A549 (cell line): ENCODE results near the gene DNAH1. TPM values are rescaled to one million over a fixed set of nuclear protein-coding genes. Genes with fewer than 3 reads are reported as not detected.

Experiments
- ATAC-seq, 2 experiments: fragments of 200-7000 bp in 1 of 2; fragments of >200 bp in 1 of 2; cut with Nextera tagmentation in 1 of 2; cut with Tn5 transposase in 1 of 2; 3 replicates each; pipeline versions ENCODE4 v1.8.0 to v1.9.1; 2018 to 2020; ENCODE audit warnings: mild to moderate bottlenecking in 1 of 2, moderate library complexity in 1 of 2
- CTCF ChIA-PET: fragments of 300-600 bp; sonication (Branson Sonifier 250); formaldehyde crosslinking; extraction: SDS; loops from one replicate; lab custom pipeline; 2021; ENCODE audit warnings: antibody characterized with exemption, inconsistent platforms; lab: Yijun Ruan, JAX
- POLR2A ChIA-PET: fragments of 350-600 bp; formaldehyde crosslinking; extraction: SDS; loops from one replicate; lab custom pipeline; 2021; ENCODE audit warnings: antibody characterized with exemption, inconsistent platforms; lab: Yijun Ruan, JAX
- DNase-seq, 2 experiments: peaks; one replicate each; pipeline versions ENCODE4 v3.0.0 to v3.0.0-alpha.2; 2011 to 2016; ENCODE audit warnings: low read depth in 1 of 2, low spot score in 1 of 2
- FAIRE-seq: peaks from 2 replicates; lab custom pipeline; 2011; peaks lifted over from hg19 to GRCh38; lab: Jason Lieb, UNC
- H3K27ac ChIP-seq, 2 experiments: fragments of >200 bp; sonication (Bioruptor Twin); formaldehyde crosslinking; 3 replicates each; pipeline ENCODE4 v1.5.1; 2016 to 2017
- H3K4me1 ChIP-seq: fragments of >200 bp; sonication (Bioruptor Twin); formaldehyde crosslinking; 3 replicates; pipeline ENCODE4 v1.6.1; 2016
- H3K4me2 ChIP-seq: fragments of >200 bp; sonication (Bioruptor Twin); formaldehyde crosslinking; 3 replicates; pipeline ENCODE4 v1.6.1; 2016
- H3K4me3 ChIP-seq: fragments of >200 bp; sonication (Bioruptor Twin); formaldehyde crosslinking; 3 replicates; pipeline ENCODE4 v1.5.1; 2016
- H3K9me3 ChIP-seq: fragments of >200 bp; sonication (Bioruptor Twin); formaldehyde crosslinking; 3 replicates; pipeline ENCODE4 v1.6.1; 2016
- CBX8 ChIP-seq: fragments of 200-600 bp; sonication (generic); IDR thresholded peaks from 2 replicates; pipeline ENCODE4 v1.6.1; 2016
- CHD2 ChIP-seq: fragments of 150-350 bp; IDR thresholded peaks from 2 replicates; pipeline ENCODE4 v1.6.1; 2014; ENCODE audit warnings: low read length; ENCODE audit not compliant: partially characterized antibody
- FOSL2 ChIP-seq, 2 experiments: fragments of 450-650 bp in 1 of 2; fragments of >200 bp in 1 of 2; sonication (Bioruptor Twin) in 1 of 2; formaldehyde crosslinking; IDR thresholded peaks; 2 replicates each; pipeline versions ENCODE4 v1.5.0 to v1.6.1; 2016 to 2020; ENCODE audit warnings: mild to moderate bottlenecking in 1 of 2, moderate library complexity in 1 of 2
- HOXB13 ChIP-seq: fragments of 250-450 bp; sonication (Bioruptor Pico); IDR thresholded peaks from 2 replicates; pipeline ENCODE4 v1.5.0; 2020; ENCODE audit warnings: low read depth, mild to moderate bottlenecking, moderate library complexity
- MAZ ChIP-seq: fragments of 150-350 bp; IDR thresholded peaks from 2 replicates; pipeline ENCODE4 v1.6.1; 2014; ENCODE audit warnings: antibody characterized with exemption, low read depth, low read length, borderline replicate concordance
- NPAS2 ChIP-seq: fragments of 250-450 bp; sonication (Bioruptor Pico); IDR thresholded peaks from 2 replicates; pipeline ENCODE4 v1.8.0; 2022; ENCODE audit warnings: mild to moderate bottlenecking, moderate library complexity, borderline replicate concordance
- POLR2A ChIP-seq: IDR thresholded peaks from 2 replicates; pipeline ENCODE4 v1.6.1; 2012; ENCODE audit warnings: mild to moderate bottlenecking, low read length
- RARB ChIP-seq: fragments of 250-450 bp; sonication (Bioruptor Pico); IDR thresholded peaks from 2 replicates; pipeline ENCODE4 v1.8.0; 2021; ENCODE audit warnings: mild to moderate bottlenecking, moderate library complexity
- RCOR1 ChIP-seq: fragments of 150-350 bp; IDR thresholded peaks from 2 replicates; pipeline ENCODE4 v1.6.1; 2014; ENCODE audit warnings: antibody characterized with exemption, low read length, low read depth
- SREBF2 ChIP-seq: fragments of 450-650 bp; IDR thresholded peaks from 2 replicates; pipeline ENCODE4 v1.6.1; 2014; ENCODE audit warnings: mild to moderate bottlenecking, moderate library complexity
- ZNF302 ChIP-seq: fragments of 250-450 bp; sonication (Bioruptor Pico); IDR thresholded peaks from 2 replicates; pipeline ENCODE4 v1.9.0; 2021; ENCODE audit warnings: inconsistent platforms, mild to moderate bottlenecking, moderate library complexity
- ZSCAN20 ChIP-seq: fragments of 250-450 bp; sonication (Bioruptor Pico); IDR thresholded peaks from 2 replicates; pipeline ENCODE4 v1.8.0; 2022; ENCODE audit warnings: mild to moderate bottlenecking, moderate library complexity
- WGBS: methylation state at CpG from one replicate; pipeline ENCODE4 v1.1.6; 2017; ENCODE audit errors: missing lambda C conversion rate; 5-methylcytosine and 5-hydroxymethylcytosine counted together
- polyA plus RNA-seq, 4 experiments: library from polyadenylated mRNA; depleted of rRNA in 3 of 4; stranded (reverse); fragments of >200 nt; fragmentation: RNase III in 1 of 4; extraction: RNeasy Plus Mini Kit Qiagen cat#74134 plus additional on column Dnase treatment in 1 of 4; gene quantifications; 2 replicates in 3 of 4; 3 replicates in 1 of 4; pipeline ENCODE4 v1.2.3, GENCODE V29; 2011 to 2017
- TF ChIP-seq, protein P1 (sequence below): fragments of 150-350 bp; IDR thresholded peaks from 2 replicates; pipeline ENCODE4 v1.6.1; 2014; ENCODE audit warnings: low read depth, mild to moderate bottlenecking, low read length
- TF ChIP-seq, protein P2 (sequence below): fragments of >200 bp; sonication (Bioruptor Twin); formaldehyde crosslinking; IDR thresholded peaks from 3 replicates; pipeline ENCODE4 v1.5.1; 2016
- TF ChIP-seq, protein P3 (sequence below): IDR thresholded peaks from 2 replicates; pipeline ENCODE4 v1.6.1; 2012; ENCODE audit warnings: low read depth, borderline replicate concordance

DNAH1 gene
- polyA plus RNA-seq, 2 of the 4 experiments (the other 2 are of a cell fraction), result 0.65 to 1.6 TPM

DNA sequence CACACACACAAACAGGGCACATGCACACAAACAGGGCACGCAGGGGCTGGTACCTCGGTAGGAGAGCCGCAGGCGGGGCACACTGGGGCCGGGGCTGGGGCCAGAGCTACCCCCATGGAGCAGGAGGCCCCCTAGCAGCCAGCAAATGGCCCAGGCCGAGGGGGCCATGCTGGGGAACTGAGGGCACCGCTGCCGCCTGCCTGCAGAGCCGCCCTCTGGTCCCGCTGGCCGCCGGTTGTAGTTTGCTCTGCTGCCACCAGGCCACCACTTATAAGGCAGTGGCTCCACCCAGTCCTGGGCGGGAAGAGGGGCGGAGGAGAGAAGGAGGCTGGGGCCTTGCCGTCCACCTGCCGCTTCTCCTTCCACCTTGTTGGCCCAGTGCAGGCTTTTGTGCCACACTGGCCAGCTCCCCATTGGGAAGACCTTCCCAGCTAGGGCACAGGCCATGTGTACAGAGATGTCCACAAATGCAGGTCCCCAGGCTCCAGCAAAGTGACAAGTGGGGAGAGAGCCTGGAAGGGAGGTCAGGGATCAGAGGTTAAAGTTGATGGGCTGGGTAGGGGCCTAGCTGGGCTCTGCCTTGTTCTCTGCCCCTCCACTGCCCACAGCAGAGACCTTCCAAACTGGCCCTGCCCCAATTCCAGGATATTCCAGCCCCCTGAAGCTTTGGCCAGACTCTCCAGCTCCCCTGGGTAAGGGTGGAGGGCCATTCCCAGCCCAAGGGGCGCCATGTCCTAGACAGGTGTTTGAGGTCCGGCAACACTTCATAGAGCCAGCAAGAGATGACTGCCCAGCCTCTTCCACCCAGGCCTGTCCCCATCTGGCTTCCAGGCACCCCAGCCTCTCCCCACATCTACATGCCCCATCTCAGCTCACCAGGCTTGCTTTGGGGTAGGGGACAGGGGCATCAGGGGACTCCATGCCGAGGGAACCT, 129.0 kb downstream of the DNAH1 start, which contains the start of gene SEMA3G:
SEMA3G (minus strand) TSS at position 244 of the 934 bp plus-strand sequence; CDS start at position 168, 76 bp downstream.
- peak; percentile 79 to 93 for ATAC-seq
- CTCF ChIA-PET, result interaction anchor here (0.5 to 14.4 kb wide), 6 partner anchors 9 to 491 kb away, joined by 3 to 351 read pairs (median 4); no protein-coding TSS in a partner anchor
- Histone ChIP-seq H3K4me1 (peaks cover 6% of the 10 kb centered on the region), H3K4me2 (peak within 1 kb of the TSS; percentile 59), H3K27ac (peak within 1 kb of the TSS in 1 of 2 experiments; percentile 55; a peak in 2 of 6 replicates), H3K9me3 (no peaks in the 10 kb centered on the region), H3K4me3 (no peak within 1 kb of the TSS)
- TF ChIP-seq CBX8 (no peak), POLR2A (peak; percentile 44; the same call in 1 of the 2 replicates)
- TF ChIP-seq, protein P1, sequence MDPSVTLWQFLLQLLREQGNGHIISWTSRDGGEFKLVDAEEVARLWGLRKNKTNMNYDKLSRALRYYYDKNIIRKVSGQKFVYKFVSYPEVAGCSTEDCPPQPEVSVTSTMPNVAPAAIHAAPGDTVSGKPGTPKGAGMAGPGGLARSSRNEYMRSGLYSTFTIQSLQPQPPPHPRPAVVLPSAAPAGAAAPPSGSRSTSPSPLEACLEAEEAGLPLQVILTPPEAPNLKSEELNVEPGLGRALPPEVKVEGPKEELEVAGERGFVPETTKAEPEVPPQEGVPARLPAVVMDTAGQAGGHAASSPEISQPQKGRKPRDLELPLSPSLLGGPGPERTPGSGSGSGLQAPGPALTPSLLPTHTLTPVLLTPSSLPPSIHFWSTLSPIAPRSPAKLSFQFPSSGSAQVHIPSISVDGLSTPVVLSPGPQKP, result no peak
- POLR2A ChIA-PET, result no interaction called here
- DNase-seq, result peak; percentile 50 to 72
- 33% methylated on average over 12 of the region's 19 CpGs for WGBS
- FAIRE-seq, result no peak

DNA sequence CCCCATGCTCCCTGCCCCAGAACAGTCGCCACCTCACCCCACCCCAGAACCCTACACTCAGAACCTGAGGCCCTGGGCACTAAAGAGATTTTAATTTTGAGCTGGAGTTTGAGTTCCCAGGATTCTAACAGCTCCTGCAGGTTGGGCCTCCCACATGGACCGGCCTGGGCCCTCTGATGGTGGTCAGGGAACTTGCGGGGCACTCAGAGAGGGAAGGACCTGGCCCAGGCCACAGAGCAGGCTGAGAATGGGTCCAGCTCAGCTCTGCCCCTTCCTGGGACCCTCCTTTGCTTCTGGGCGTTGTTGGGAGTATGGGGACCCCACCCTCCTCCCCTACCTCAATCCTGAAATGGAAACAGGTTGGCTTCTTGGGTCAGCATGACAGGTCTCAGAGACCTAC, 129.9 kb downstream of the DNAH1 start:
- 44% methylated on average over 2 of the region's 4 CpGs for WGBS
- TF ChIP-seq CBX8, result no peak
- TF ChIP-seq SREBF2, result no peak
- no peak for TF ChIP-seq HOXB13 (CRISPR knock-in tag)
- no peak for TF ChIP-seq FOSL2 (IDR thresholded peaks at IDR 0.05)
- no peak for TF ChIP-seq FOSL2 (CRISPR knock-in tag; IDR thresholded peaks at IDR 0.05)
- no peak for TF ChIP-seq ZSCAN20 (CRISPR knock-in tag)
- TF ChIP-seq NPAS2 (CRISPR knock-in tag), result no peak
- TF ChIP-seq CHD2, result no peak
- no peak for TF ChIP-seq ZNF302 (CRISPR knock-in tag)
- no peak for TF ChIP-seq MAZ
- TF ChIP-seq, protein P2, sequence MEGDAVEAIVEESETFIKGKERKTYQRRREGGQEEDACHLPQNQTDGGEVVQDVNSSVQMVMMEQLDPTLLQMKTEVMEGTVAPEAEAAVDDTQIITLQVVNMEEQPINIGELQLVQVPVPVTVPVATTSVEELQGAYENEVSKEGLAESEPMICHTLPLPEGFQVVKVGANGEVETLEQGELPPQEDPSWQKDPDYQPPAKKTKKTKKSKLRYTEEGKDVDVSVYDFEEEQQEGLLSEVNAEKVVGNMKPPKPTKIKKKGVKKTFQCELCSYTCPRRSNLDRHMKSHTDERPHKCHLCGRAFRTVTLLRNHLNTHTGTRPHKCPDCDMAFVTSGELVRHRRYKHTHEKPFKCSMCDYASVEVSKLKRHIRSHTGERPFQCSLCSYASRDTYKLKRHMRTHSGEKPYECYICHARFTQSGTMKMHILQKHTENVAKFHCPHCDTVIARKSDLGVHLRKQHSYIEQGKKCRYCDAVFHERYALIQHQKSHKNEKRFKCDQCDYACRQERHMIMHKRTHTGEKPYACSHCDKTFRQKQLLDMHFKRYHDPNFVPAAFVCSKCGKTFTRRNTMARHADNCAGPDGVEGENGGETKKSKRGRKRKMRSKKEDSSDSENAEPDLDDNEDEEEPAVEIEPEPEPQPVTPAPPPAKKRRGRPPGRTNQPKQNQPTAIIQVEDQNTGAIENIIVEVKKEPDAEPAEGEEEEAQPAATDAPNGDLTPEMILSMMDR, result no peak
- no peak for TF ChIP-seq RARB (CRISPR knock-in tag)
- TF ChIP-seq, protein P3, sequence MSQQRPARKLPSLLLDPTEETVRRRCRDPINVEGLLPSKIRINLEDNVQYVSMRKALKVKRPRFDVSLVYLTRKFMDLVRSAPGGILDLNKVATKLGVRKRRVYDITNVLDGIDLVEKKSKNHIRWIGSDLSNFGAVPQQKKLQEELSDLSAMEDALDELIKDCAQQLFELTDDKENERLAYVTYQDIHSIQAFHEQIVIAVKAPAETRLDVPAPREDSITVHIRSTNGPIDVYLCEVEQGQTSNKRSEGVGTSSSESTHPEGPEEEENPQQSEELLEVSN, result no peak
- no peak for TF ChIP-seq RCOR1
- ChIA-PET CTCF (interaction anchor here (0.8 to 14.4 kb wide), 16 partner anchors 11 to 445 kb away, joined by 3 to 351 read pairs (median 4); partner anchors contain the start of genes NISCH and TWF2), POLR2A (no interaction called here)
- Histone ChIP-seq H3K4me1 (peaks cover 14% of the 10 kb centered on the region), H3K27ac (no peak overlapping the region), H3K9me3 (no peaks in the 10 kb centered on the region), H3K4me3 (no peak overlapping the region), H3K4me2 (no peak overlapping the region)
- DNase-seq (no peak), FAIRE-seq (no peak), ATAC-seq (peak; percentile 38 to 43; a peak in 3 of 6 replicates)
